CD4-positive, alpha-beta T cell treated with Interleukin-1 beta for 1 hour (primary cell): Measurements from ENCODE around the gene GAS2L2.
A peak's percentile ranks its signal among the peaks of the same experiment; 100 is the strongest.
"Not testable (repeated sequence)": the region's sequence is repeated elsewhere in the genome, so short reads cannot be mapped to it uniquely, and the experiment has no call there.

Experiments used
- DNase-seq, 2 donors: peaks; one replicate each; pipeline ENCODE4 v3.0.0-alpha.2; 2020 to 2022

GAS2L2 gene

DNA sequence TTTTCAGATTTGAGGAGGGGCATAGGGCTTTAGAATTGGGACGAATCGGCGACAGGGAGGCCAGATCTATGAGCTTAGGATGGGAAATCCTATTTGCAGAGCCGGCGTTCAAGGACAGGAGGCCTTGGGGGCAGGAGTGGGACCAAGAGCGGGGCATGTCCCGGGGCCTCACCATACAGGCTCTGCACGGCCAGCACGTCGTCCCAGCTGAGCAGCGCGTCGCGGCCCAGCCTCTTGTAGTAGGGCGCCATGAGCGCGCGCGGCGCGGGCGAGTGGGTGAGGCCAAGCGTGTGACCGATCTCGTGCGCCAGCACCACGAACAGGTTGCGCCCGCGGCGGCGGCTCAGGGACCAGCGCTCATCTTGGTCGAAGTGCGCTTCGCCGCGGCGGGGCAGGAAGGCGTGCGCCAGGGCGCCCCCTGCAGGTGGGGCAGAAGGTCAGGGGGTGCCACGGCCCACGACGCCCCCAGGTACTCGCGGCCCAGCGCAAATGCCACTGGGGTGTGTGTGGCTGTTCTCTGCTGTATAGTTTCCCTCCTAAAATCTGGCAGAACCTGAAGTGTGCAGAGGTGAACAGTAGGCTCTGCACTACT lies 17.0 kb upstream of the GAS2L2 start:
- DNase-seq = no peak

DNA sequence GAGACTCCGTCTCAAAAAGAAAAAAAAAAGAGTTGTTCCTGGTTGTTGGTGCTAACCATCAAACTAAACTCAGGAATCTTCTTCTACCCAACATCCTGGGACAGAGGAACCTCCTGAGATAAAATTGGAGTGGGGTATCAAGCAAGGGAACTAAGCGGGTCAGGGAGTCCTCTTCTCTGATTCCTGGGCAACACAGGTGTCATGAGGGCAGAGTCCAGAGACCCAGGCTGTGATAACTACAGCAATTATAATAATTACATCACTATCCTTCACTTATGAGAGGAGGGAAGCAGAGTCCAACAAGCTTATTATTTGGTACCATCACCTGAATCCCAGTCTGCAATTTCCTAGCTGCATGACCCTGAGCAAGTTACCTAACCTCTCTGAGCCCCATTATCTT lies 15.8 kb upstream of the GAS2L2 start:
- DNase-seq = no peak

DNA sequence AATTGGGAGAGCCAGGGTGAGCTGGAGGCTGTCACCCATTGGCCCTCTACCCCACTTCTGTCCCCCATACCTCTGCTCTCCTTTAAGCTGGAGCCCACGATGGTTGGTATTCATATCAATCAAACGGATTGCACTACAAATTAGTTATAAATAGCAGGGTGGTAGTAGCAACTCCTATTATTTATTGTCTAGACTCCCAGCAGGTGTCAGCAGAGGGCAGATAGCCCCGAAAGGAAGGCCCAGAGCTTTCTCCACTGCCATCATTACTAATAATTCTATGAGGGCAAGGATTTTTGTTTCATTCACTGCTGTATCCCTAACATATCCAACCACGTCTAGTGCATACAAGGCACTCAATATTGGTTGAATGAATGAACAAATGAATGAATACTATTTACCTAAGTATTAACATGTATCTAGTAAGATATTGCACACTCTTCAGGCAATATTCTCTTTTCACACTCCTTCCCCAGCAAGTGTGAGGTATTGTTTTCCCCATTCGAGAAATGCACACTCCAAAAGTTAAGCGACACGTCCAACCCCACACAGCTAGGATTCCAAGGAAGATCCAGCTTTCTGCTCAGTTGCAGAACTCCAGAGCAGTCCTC lies 14.0 kb upstream of the GAS2L2 start:
- DNase-seq = peak; percentile 11 to 44

DNA sequence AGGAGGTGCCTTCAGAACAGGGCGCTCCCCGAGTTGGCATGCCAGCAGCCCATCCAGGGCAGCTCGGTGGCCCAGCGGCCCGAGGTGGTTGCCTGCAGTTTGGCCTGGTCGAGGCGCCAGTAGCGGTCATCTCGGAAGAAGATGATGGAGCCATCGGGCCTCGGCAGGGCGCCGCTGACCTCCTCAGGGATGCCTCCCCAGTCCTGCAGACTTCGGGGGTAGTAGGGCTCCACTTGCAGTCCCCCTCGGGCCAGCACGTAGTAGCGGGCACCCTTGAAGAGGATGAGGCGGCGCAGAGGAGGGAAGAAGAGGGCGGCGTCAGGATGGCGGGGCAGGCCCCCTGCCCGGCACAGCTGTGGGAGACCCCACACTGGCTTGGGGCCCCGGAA lies 13.4 kb upstream of the GAS2L2 start:
- no peak for DNase-seq

DNA sequence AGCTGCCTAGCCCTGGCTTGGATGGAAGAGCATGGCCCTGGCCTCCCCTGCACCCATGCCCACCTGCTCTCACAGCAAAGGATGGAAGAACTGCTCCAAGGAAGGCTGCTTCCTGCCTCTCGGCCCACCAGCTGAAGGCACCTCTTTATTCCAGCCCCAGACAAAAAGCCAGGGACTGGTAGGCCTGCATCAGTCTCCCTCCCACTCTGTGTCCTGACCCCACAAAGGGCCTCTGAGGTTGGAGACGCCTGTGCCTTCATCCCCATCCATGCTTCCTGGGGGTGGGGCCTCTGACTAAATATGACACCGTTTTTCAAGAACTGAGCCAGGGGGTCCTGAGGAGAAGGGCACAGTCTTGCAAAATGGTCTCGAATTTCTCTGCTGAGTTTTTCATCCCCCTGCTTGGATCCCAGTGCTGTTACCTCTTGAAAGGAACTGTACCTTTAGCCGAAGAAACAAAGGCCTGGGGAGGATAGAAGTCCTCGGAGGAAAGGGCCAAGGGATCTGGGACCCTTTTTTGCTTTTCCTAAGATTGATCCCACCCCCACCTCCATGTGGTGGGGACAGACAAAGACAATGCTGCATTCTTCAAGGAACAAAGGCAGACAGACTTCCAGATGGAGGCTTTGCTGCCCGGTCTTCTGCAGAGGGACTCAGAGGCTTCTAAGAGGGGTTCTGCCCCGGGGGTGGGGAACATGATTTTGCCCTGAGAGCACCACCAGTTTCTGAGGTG lies 12.9 kb upstream of the GAS2L2 start:
- no peak for DNase-seq

DNA sequence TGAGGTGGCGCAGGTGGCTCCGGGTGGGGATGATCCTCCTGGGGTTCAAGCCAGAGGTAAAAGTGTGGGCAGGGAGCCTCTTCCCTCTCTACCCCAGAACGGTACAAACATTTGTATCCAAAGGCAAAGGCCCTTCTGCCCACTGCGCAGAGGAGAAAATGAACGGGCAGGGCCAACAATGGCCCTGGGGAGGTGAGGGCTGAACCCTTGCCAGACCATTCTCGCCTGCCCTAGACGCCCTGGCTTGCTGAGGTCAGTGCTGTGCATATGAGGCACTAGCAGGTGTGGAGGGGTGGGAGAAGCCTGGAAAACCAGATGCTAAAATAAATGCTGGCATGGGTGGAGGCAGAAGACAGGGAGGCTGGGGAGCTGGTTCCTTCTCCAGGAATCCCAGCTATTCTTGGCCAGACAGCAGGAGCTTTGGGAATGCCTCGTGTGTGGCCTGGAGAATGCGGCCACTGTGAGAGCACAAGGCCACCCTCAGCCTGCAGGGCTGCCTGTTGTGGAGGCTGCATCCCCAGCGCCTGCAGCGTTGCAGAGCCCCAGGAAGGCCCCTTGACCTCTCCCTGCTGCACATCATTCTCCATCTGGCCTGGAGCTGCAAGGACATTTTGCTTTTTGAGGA lies 12.2 kb upstream of the GAS2L2 start:
- DNase-seq = no peak

DNA sequence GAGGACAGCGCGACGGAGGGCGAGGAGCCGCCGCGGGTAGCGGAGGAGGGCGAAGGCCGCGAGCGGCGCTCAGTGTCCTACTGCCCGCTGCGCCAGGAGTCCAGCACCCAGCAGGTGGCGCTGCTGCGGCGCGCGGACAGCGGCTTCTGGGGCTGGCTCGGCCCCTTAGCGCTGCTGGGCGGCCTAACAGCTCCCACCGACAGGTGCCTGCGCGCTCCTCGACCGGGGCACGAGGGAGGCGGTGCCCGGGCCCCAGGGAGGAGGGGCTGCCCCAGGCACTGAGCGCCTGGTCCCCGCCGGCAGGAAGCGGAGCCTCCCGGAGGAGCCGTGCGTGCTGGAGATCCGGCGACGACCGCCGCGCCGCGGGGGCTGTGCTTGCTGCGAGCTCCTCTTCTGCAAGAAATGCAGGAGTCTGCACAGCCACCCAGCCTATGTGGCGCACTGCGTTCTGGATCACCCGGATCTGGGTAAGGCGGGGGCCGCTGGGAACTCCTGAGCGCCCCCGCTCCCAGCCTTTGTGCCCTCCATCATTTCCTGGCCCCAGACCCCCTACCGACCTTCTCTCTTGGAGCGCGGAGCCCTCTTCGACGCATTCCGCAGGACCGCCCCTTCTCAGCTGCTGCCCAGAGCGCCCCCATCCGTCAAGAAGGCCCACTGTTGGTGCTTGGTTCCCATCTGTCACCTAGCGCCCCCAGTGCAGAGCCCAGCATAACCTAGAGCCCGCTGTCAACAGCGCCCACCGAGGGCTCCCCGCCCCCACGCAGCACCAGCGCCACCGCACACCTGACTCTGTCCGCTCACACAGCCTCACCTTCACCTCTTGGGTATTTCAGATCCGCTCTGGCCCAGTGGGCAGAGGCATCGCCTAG lies 11.3 kb upstream of the GAS2L2 start:
- DNase-seq = peak; percentile 89 to 90

DNA sequence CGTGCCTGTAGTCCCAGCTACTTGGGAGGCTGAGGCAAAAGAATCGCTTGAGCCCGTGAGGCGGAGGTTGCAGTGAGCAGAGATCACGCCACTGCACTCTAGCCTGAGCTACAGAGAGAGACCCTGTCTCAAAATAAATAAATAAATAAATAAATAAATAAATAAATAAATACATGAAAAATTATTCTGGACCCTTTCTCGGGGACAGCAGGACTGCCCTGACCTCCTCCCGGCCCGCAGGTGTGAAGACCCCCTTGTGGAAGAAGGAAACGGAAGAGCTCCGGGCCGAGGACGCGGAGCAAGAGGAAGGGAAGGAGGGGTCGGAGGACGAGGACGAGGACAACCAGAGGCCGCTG lies 10.7 kb upstream of the GAS2L2 start:
- no peak for DNase-seq

DNA sequence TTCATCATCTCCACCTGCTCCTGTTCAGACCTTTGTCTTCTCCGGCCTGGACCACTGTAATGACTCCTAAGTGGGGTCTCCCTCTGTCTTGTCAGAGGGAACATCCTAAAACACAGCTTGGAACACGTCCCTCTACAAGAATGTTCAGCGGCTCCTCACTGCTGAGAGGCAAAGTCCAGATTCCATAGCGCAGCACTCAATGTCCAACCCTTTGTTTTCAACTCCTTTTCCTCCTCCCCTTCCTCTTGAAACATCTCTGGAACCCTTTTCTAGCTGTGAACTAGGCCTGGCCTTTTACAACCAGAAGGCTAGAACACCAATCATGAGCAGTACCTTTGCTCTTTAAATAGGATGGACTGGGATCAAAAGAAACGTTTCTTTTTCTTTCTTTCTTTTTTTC lies 8.6 kb upstream of the GAS2L2 start:
- no peak for DNase-seq

DNA sequence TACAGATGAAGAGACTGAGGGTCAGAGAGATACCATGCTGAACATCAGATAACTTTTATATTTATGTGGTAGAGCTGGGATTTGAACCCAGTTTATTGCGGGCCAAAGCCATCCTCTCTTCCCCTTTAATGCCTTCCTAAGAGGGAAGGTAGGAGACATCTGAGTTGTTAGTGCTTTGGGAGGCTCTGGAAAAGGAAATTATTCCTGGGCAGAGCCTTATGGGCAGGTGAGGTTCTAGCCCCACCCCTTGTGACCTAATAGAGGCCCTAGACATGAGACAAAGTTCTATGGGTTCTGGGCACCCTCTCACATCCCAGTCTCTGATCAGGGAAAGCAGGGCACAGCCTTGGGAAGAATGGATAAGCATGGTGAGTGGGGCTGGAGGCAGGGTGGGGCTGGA lies 7.5 kb upstream of the GAS2L2 start, which contains the start of gene C17orf50:
C17orf50 (plus strand) TSS at position 301 of the 400 bp plus-strand sequence; CDS start at position 356, 55 bp downstream.
- DNase-seq = no peak

DNA sequence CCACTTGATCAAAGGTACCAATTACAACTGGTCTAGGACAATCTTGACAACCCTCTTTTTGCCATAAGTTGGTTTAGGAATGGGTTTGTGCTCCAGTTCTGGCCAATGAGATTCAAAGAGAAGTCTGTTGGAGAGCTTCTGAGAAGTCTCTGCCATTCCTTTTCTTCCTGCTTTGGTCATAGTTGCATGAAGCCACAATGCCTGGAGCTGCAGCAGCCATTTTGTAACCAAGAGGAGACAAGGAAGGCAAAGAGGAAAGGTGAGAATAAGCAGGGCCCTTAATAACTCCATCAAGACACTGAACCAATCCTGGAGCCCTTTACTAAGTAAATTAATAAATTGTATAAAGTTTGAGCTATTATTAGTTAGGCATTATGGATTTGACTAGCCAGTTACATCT lies 4.2 kb upstream of the GAS2L2 start:
- no peak for DNase-seq

DNA sequence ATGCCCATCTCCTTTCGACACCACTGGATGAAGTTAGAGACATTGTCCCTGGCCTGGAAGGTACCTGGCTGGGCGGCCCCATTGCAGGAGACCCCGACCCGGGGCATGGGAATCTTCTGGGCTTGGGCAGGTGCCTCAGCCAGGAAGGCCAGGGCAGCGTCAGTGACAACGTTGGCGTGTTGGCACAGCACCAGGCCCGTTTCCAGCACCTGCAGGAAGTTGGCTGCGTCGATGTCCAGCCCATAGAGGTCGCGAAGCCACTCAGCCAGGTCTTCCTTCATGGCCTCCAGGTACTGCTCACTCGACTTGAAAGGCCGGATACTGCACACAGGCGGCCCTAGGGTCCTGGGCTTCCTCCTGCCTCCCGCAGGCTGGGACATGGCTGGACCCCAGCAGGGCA lies 568 bp downstream of the GAS2L2 start:
- DNase-seq = no peak

DNA sequence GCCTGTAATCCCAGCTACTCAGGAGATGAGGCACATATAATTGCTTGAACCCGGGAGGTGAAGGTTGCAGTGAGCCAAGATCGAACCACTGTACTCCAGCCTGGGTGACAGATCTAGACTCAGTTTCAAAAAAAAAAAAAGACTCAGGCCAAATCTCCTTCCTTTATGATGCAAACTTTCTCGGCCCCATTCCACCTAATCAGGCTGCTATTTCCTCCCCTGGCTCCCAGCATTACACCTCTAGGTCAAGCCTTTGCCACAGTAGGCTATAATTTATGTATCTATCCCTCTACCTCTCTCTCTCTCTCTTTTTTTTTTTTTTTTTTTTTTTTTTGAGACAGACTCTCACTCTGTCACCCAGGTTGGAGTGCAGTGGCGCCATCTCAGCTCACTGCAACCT lies 1.5 kb downstream of the GAS2L2 start:
- DNase-seq = not testable (repeated sequence)

DNA sequence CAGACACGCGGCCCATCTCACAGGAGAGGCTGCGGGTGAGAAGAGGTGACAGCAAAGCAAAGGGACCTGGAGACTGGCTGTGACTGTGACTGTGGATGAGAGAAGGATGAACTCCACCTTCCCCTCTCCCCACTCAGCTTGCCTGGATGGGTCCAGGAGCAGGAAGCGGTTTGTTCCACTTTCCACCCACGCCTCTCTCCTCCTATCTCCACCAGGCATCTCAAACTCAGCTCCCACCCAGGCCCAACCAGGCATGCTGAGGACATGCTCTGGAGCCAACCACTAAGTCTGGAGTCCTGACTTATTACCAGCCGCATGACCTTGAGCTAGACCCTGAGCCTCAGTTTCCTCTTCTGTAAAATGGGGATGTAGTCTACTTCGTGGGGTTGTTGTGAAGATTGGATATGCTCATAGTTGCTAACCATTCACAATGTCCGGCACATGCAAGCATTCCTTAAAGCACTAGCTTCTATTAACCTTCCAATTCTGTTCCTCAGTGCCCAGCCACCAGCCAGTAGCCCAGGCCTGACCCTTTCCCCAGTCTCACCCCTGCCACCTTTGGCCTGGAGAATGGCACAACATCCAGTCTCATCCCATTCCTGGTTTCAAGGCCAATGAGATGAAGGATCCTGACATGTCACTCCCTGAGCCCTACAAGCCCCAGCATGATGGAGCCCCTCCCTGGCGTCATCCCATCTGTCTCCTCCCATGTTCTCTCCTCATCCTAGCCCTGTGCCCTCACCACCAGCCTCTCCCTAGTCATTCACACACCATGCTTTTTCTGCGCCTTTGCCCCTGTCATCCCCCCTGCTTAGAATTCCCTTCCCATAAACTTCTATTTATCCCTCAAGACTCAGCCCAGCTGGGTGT lies 2.3 kb downstream of the GAS2L2 start:
- no peak for DNase-seq

DNA sequence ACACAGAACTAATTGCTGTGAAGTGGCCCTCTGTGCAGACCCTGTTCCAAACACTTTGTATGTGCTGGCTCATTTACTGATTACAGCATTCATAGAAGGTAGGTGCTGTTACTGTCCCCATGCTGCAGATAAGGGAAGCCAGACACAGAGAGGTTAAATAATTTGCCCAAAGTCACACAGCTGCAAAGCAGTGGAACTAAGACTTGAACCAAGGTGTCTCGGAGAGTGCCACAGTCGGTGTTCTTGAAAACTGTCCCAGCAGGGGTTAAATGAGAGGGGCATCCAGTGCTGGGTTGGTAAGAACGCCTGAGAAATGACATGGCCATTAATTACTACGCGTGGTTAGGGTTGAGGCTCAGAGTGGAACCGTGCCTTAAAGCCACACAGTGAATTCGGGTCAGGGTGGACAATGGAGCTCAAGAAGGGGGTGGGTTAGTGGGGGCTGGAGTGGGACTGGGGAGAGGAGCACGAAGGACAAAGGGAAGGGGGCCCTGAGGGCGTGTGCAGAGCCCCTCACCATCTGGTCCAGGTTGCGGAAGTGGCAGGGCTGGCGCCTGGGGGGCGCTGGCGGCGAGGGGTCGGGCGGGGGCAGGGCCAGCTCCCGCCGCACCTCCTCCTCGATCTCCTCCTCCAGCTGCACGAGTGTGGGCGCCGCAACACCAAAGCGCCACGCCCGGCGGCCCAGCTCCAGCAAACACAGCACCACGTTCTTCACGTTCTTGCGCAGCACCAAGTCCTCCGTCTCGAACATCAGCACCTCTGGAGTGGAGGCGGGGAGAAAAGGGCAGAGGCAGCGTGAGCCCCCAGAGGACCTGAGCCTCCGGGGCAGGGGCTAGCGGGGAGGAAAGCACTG lies 3.3 kb downstream of the GAS2L2 start:
- DNase-seq = no peak

DNA sequence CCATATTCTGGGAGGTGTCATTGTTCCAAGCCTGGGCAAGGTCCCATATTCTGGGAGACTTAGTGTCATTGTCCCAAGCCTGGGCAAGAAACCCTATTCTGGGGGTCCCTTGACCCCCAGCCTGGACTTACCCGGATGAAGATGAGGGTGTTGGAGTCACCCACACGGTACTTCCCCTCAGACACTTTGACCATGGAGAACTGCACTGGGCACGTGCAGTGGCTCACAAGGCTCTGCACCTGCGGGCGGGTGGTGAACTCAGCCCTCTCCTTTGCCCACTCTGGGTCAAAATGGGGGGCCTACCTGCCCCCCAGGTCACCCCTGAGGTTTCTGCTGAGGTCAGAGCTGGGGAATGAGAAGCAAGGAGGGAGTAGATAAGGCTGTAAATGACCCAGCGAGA lies 4.1 kb downstream of the GAS2L2 start:
- DNase-seq = no peak

DNA sequence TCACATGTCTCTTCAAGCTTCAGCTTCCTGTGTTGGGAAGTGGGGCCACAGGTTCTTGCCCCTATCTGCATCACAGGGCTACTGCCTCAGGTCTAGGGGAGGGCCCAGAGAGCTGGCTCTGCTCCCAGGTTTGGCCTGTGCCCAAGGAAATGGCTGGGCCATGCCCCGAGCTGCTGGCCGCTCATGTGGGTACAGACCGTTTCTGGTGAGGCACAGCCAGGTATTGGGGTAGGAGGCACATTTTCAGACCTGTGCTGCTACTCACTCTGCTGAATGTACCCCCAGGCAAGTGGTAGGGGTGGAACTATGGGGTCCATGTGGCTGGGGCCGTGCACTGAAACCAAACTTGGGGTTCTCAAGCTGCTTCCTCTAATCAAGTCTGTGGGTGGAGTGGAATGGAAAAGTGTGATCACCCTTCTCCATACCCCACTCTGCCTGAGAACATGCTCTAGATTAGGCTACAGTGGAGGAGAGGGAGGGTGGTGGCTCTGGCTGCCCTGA lies 4.6 kb downstream of the GAS2L2 start:
- DNase-seq = no peak

DNA sequence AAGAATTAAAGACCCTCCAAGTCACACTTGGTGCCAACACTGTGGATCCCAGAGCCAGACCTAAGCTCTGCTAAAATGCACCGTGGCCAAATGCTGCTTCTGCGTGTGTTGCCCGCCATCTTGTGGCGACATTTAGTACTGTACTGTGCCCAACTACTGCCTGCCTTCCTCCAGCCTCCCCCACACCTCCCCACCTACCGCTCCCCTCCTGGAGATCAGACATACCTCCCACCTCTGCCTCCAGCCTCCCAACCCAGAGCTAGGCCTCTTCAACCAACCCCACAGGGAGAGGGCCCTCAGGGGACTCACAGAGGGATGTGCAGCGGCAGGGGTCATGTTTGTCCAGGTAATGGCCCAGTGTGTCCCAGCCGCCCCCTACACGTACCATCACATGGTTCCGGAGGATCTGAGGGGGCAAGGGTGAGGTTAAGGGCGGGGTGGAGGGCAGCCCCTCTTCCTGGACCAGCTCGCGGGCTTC lies 5.5 kb downstream of the GAS2L2 start:
- DNase-seq = peak; percentile 78 to 80

DNA sequence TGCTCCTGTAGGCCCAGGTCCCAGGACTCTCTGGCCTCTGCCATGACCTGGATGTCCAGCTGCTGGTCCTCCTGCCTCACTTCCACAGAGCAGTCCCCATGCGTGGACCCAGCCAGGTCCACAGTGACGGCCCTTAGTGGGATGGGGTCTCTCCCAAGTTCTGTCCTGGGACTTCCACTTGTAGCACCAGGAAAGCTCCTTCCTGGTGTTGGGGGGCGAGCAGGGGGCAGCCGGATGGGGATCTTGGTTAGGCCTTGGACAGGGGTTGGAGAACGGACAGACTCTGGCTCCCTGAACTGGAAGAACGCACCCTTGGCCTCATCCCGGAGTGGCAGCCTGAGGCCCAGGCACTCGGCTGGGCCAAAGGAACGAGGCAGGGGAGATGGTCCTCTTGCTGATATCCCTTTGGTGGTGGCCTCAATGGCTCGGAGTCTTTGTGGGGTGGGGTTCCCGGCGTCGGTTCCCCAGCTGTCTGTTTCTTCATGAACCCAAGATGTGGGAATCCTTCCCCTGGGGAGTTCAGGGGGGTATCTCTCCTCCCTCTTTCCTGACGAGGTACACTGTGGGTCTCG lies 7.2 kb downstream of the GAS2L2 start:
- no peak for DNase-seq

DNA sequence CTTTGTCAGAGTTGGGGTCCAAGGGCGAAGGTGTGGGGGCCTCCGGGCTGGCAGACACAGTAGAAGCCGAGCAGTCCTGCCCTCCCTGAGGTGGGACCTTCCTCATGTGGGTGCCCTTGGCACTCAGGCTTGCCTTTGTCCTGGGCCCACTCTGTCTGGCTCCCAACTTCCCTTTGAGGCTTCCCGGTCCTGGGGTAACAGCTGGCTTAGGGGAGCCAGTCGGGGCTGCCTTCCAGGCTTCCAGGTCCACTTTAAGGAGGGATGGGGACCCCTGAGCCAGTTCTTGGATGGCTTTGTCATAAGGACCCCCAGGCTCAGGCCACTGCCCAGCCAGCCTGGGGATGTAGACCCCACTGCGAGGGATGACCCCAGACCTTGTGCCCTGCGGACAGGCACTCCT lies 7.8 kb downstream of the GAS2L2 start:
- no peak for DNase-seq
